EH (cell line): Measurements from ENCODE around the gene TRIML1.

Source experiments
- DNase-seq: peaks from one replicate; pipeline ENCODE4 v3.0.0-alpha.2; 2015; ENCODE audit warnings: low read depth

The TRIML1 gene, protein sequence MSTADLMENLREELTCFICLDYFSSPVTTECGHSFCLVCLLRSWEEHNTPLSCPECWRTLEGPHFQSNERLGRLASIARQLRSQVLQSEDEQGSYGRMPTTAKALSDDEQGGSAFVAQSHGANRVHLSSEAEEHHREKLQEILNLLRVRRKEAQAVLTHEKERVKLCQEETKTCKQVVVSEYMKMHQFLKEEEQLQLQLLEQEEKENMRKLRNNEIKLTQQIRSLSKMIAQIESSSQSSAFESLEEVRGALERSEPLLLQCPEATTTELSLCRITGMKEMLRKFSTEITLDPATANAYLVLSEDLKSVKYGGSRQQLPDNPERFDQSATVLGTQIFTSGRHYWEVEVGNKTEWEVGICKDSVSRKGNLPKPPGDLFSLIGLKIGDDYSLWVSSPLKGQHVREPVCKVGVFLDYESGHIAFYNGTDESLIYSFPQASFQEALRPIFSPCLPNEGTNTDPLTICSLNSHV

DNA sequence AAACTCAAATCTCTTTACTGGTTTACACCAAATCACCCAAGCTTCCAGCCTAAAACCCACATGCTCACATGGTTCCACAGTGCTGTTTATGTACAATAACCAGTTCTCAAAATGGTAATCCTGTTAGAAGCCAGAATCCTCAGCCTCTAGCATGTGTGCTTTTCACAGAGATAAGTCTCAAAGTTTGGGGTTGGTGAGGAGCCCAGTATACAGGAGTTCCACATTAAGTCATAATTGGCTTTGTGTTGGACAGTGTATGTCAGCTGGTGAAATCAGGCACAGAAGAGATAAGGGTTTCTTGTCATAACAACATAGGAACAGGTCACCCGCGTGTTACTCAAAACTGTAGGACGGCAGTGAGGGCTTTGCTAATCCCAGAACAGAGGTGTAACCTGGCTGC, at the start of gene TRIML1:
Gene TRIML1, plus strand, starts transcription at position 301 of the 400 bp plus-strand sequence. CDS start 118 bp downstream, outside the sequence.
- DNase-seq: no peak

DNA sequence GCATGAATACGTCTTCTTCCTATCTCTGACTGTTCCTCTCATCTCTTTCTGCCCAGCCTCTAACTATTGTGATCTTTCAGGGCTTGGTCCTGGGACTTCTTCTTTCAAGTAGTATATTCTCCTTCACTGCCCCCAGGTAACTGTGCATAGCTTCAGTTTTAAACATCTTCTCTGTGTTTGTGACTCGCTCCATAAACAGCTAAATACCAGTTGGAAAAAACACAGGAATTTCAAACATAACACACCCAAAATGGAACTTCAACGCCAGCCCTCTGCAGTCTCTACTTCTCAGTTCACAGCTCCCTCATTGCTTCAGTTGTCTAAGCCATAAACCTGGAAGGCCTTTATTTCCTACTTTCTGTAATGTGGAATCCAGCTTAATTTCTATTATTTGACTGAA, 46.4 kb upstream of the TRIML1 start:
- DNase-seq: peak; percentile 16

DNA sequence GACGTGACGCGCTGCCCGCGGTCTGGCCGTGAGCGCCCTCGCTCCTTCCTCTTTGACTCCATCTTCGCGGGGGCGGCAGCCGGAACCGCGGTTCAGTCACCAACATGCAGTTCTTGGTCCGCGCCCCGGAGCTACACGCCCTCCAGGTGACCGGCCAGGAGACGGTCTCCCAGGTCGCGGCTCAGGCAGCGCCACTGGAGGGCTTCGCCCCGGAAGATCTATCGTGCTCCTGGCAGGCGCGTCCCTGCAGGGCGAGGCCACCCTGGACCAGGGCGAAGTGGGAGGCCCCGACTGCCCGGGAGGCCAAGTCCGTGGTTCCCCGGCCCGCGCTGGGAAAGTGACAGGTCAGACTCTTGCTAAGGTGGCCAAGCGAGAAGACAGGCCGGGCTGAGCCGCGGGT, 32.8 kb upstream of the TRIML1 start:
- no peak for DNase-seq

DNA sequence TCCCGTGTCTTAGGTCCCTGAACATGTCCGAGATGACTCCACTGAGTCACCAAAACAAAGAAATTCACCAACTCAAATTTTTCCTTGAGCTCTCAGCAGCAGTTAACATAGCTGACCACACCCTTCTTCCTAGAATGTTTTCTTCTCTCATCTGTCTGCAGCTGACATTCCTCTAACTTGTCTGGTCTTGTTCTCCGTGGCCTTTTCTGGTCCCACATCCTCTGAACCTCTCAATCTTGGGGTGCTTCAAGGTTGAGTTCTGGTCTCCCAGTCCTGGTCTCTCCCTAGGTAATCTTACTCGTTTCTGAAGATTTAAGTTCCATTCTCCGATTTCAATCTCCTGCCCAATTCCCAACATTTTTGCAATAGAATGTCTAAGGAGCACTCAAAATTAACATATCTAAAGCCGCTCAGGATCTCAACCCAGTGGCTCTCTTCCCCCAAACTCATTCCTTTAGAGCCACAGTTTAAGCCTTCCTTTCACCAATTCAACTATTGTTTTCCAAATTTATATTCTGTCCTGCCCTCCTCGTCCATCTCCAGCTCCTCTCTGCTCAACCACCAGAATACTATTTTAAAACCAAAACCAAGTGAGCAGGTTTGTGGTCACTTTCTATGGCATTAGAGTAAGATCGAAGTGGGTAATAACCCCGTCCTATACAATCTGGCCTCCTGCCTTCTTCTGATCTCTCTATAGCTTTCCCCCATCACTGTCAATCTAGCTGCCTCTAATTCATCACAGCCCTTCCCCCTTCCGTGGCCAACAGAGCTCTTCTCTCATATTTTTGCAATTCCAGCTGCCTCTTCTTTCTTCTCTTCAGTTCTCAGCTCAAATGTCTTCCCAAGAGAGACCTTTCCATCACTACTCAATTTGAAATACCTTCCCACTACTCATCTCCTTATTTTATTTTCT, 31.1 kb upstream of the TRIML1 start:
- peak; percentile 64 for DNase-seq

DNA sequence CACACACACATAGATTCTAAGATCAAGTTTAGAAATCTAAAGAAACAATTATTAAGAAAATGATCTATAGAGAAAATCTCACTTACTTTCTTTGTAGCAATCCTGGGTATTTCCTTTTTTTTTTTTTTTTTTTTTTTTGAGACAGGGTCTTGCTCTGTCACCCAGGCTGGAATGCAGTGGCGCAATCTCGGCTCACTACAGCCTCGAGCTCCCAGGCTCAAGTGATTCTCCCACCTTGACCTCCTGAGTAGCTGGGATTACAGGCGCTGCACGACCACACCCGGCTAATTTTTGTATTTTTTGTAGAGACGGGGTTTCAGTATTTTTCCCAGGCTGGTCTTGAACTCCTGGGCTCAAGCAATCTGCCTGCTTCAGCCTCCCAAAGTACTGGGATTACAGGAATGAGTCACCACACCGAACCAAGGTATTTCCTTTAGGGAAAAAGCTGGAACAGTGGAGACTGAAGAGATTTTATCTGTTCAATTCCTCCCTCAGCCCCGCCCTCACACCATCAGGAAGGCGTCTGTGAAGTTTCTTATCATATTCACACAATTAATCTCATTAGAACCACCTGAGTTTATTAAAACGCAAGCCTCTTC, 30.0 kb upstream of the TRIML1 start, which contains the start of gene TRIML2:
Gene TRIML2, minus strand, starts transcription at position 447 of the 599 bp plus-strand sequence. CDS start 4,235 bp downstream, outside the sequence.
- DNase-seq: peak; percentile 59

DNA sequence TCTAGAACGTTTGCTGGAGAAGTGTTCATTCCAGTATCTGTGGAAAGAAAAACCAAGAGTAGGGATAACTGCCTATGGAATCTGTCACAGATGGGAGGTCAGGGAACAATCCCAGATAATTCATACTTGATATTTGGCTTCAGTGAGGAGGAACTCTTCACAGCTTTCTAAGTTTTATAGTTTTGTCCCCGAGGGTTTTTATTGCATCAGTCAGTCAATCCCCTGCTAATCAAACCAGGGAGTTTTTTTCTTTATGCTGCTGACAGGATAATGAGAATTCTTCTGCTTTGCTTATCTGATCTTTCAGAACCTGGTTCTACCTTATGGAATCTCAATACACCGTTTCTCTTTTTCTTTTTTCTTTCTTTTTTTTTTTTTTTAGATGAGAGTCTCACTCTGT, 29.2 kb upstream of the TRIML1 start:
- peak; percentile 34 for DNase-seq

DNA sequence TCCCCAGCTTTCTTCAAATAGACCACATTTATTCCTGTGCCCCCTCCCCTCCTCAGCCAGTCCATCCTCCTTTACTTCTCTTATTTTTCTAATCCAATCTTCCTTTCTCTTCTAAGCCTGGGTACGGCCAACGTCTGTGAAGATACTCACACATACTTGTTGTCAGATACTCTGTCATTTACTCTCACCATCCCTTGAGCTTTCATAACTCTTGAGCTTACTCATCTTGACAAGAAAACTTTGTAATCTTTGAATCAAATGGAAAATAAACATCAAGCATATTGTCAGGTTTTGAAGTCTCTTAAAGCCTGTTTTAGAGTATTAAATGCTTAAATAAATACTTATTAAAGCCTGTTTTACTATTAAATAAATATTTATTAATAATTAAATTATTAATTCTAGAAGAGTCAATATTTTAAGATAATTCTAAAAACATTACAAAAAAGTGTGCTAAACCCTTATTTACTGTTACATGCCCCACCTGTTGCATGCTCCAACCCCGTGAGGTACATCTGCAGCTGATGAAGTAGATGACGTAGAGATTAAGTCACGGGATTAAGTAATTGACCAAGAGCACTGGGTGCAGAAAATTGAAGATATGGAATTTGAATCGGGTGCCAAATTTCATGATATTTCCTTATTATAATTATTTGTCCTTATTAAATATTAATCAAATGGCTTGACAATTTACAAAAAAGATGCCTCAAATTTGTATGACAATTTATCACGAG, 28.3 kb upstream of the TRIML1 start:
- DNase-seq: peak; percentile 55

DNA sequence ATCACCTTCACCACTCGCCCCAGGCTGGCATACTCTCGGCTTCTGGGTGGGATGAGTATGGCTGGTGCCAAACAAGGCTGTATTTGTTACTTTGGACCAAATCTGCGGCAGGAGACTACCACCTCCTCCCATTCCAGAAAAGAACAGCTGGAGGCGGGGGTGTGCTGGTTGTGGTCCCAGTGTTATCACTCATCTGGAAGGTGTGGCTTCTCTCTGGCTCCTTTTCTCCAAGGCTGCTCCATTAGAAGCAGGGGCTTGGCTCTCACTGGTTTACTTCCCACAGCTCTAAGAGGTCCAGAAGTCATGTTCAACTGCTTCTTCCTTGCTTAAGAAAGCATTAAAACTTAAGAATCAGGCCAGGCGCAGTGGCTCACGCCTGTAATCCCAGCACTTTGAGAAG, 27.3 kb upstream of the TRIML1 start:
- no peak for DNase-seq

DNA sequence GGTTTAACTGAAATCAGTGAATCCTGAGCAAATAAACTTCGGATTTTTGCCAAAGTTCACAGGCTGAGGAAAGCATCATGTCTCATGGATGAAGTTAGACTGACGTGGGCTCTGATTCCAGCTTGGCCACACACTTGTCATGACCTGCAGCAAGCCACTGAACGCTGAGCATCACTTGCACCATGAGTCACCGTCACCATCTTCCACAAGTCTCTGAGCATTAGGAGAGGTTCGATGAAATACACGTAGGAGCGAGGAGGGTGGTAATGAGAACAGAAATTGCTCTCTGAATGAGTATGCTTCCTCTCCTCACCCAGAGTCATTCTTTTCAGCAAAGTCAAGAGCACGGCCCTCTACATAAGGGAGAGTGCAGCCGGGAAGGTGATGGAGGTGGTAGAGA, 26.1 kb upstream of the TRIML1 start:
- DNase-seq: no peak

DNA sequence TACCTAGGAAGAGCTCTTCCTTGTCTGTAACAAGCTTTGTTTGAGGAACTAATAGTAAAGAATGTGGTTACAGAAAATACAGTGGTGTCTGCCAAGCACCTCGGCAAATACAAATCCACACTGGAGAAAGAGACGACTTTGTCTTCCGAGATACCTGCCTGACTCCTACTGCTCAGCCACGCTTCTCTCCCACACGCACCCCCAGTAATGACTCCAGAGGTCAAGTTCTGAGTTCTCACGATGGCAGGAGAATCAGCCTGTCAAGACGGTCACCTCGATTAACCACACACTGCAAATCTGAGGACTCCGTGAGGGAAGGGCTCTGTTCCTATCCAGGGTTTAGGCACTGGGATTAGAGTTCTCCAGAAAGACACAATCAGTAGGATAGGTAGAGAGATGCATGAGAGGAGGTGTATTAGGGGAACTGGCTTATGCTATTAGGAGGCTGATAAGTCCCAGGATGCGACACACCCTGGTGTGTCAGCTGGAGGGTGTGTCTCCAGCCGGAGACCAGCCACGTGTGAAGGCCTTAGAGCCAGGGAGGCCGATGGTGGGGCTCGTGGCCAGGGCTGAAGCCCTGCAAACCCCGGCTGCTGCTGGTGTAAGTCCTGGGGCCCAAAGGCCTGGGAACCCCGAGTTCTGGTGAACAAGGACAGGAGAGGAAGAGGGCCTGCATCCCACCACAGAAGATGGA, 21.5 kb upstream of the TRIML1 start:
- no peak for DNase-seq

DNA sequence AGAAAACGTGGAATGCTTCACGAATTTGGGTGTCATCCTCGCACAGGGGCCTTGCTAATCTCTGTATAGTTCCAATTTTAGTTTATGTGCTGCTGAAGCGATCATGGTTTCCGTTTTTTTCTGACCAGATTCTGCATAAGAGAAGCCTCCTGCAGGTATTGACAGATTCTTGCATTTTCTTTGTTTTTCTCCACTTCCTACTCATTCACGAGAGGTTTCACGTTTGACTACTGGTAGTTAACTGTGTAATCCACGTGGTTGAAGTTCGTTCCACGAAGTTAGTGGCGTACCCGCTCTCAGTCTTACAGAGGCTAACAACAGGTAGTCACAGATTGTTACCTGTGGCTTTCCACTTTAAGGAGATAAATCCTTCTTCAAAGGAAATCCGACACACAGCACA, 17.7 kb upstream of the TRIML1 start:
- no peak for DNase-seq

DNA sequence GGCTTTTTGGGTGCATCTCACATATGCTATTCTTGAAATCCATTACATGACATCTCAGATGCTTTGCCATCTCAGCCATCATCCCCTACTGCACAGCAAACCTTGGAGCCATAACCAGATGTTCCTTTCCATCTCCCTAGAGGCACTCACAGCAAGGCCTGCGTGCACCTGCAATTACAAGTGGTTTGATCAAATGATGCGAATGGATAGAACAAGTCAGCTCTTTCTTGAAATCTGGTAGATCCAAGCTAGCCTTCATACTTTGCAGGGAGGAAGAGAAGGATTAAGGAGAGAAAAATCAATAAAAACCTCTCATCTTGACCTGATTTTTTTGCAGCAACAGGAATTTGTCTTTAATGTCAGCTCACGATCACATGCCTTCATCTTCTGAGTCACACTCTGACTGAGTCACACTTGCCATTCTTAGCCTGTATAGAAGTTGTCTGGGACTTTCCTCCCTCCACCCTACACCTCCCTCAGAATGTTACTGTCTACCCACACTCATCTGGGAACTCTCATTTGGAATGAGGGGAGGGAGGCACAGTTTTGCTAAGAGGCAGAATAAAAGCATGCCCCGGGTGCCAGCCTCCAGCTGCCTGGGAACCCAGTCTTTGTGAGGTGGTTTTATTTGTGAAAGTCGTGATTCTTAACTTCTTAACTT, 11.9 kb upstream of the TRIML1 start:
- peak; percentile 83 for DNase-seq

DNA sequence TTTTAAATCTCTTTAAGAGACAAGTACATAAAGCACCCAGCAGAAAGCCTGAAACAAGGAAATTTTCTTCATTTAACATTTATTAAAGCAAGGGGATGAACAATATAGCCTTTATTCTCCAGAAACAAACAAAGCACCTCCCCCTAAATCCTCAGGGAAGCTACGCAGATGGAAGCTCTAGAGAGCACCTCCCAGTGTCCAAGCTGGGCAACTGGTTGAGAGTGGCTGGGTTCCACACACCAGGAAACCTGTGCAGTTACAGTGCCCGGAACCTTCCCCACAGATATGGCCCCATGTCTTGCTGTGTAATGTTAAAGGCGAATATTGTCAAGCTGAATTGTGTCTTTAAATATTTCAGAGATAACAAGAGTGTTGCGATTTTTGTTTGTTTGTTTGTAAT, 8.9 kb upstream of the TRIML1 start:
- DNase-seq: no peak

DNA sequence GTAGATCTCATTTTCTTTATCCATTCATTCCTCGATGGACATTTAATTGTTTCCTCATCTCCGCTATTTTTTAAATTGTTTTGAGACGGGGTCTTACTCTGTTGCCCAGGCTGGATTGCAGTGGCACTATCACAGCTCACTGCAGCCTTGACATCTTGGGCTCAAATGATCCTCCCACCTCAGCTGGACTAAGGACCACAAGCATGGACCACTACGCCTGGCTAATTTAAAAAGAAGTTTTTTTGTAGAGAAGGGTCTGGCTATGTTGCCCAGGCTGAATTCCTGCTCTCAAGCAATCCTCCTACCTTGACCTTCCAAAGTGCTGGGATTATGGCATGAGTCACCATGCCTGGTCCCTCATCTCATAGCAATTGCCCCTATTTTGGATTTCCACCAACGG, 7.0 kb upstream of the TRIML1 start:
- no peak for DNase-seq

DNA sequence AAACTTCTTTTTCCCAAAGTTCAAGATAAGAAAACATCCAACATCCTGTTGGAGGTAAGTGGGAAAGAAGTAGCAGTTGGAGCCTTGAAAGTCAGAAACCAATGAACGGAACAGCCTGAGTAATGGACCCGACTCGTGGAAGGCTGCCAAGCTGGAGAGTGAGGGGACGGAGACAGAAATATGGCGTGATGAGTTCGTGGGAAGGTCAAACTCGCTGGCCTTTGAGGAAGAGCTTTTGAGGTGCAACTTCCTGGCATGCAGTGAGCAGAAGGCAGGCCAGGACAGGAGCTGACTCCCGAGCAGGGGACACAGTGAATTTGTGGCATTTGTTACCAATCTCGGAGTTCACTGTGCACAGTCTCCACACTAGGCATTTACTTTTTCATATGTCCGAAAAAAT, 1.0 kb upstream of the TRIML1 start:
- no peak for DNase-seq

DNA sequence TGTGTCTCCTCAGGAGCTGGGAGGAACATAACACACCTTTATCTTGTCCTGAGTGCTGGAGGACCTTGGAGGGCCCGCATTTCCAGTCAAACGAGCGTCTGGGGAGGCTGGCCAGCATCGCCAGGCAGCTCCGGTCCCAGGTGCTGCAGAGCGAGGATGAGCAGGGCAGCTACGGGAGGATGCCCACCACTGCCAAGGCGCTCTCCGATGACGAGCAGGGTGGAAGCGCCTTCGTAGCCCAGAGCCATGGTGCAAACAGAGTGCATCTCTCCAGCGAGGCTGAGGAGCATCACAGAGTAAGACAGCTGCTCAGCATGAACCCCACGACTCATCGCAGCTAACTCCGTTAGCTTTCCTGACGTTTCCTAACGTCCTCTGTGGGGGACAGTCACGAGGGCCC, 430 bp downstream of the TRIML1 start:
- DNase-seq: no peak

DNA sequence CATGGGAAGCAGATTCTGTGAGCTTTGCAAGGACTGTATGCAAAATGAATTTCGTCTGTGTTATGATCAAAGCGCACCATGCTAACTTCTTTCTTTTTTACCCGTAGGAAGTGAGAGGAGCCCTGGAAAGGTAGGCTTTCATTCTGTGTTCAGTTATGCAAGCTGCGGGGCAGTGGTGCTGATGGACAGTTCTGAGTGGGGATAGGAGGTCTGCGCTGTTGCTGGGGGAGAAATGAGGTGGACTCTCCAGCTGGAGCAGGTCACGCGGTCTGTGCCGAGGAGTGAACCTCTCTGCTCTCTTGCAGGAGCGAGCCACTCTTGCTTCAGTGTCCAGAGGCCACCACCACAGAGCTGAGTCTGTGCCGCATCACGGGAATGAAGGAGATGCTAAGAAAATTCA, 4.5 kb downstream of the TRIML1 start:
- no peak for DNase-seq

DNA sequence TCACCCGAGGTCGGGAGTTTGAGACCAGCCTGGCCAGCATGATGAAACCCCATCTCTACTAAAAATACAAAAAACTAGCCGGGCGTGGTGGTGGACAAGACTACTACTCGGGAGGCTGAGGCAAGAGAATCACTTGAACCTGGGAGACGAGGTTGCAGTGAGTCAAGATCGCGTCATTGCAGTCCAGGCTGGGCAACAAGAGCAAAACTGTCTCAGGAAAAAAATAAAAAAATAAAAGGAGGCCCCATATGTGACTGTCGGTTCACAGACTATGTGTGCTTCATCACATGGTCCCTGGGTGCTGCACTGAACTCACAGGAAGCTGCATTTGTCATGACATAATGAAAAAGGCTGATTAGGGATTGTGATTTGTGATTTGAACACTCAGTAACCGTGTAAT, 6.4 kb downstream of the TRIML1 start:
- DNase-seq: no peak

DNA sequence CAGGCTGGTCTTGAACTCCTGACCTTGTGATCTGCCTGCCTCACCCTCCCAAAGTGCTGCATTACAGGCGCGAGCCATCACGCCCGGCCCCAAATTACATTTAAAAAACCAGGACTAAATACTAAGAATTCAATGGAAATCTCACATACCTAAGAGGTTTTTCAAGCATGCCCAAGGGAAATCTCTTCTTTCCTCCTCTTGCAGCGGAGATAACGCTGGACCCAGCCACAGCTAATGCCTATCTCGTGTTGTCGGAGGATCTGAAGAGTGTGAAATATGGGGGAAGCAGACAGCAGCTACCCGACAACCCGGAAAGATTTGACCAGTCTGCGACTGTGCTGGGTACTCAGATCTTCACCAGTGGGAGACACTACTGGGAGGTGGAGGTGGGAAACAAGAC, 7.4 kb downstream of the TRIML1 start:
- no peak for DNase-seq

DNA sequence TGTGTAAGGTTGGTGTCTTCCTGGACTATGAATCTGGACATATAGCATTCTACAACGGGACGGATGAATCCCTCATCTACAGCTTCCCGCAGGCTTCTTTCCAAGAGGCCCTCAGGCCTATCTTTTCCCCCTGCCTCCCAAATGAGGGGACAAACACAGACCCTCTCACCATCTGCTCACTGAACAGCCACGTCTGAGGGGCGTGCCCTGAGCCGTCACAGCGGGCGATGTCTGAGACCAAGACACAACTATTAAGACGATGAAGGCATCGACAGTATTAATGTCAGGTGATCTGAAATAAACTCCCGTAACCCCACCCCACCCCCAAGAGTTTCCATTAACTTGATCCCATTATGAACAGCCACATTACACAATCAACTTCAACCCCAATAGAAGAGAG, 7.9 kb downstream of the TRIML1 start:
- DNase-seq: no peak

DNA sequence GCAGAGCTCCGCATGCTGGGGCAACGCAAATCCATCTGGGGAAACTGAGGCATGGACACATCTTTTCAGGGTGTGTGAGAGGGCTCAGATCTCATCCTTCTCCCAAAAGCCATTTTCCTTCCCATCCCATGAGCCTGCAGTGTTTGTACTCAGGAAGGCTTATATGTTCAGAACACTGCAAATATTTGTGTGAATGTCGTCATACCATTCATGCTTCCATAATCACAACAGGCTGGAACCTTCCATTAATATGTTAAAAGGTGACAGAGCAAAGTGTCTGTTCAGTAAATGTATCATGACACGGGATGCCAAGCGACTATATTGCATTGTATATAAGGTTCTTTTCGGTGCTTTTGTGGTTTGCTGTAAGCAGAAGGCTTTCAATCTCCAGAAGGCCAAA, 8.5 kb downstream of the TRIML1 start:
- no peak for DNase-seq
